ACC112 (cell line): ENCODE results near the gene PRR7.
"Not testable (repeated sequence)": the region's sequence is repeated elsewhere in the genome, so short reads cannot be mapped to it uniquely, and the experiment has no call there.

Experiments used
- H2AFZ ChIP-seq: fragments of 200-600 bp; sonication (generic); one replicate; pipeline ENCODE4 v1.6.0; 2017; ENCODE audit warnings: antibody characterized with exemption, low read length; ENCODE audit not compliant: unreplicated experiment
- H3K27ac ChIP-seq: fragments of 200-600 bp; sonication (generic); 2 replicates; pipeline ENCODE4 v1.5.1; 2014; ENCODE audit warnings: low read depth, mild to moderate bottlenecking, antibody characterized with exemption, low read length, moderate library complexity
- H3K27me3 ChIP-seq: fragments of 200-600 bp; sonication (generic); 2 replicates; pipeline ENCODE4 v1.6.1; 2014; ENCODE audit warnings: mild to moderate bottlenecking, antibody characterized with exemption, low read length, moderate library complexity, mixed read lengths; ENCODE audit not compliant: insufficient read depth
- H3K36me3 ChIP-seq: fragments of 200-600 bp; sonication (generic); 2 replicates; pipeline ENCODE4 v1.6.1; 2016; ENCODE audit warnings: mild to moderate bottlenecking, antibody characterized with exemption, low read length, moderate library complexity, mixed read lengths; ENCODE audit not compliant: insufficient read depth
- H3K4me1 ChIP-seq: fragments of 200-600 bp; sonication (generic); one replicate; pipeline ENCODE4 v1.6.1; 2016; ENCODE audit warnings: low read length, mixed read lengths; ENCODE audit not compliant: insufficient read depth, unreplicated experiment, control insufficient read depth
- H3K4me3 ChIP-seq: fragments of 200-600 bp; sonication (generic); 2 replicates; pipeline ENCODE4 v1.5.1; 2014; ENCODE audit warnings: mild to moderate bottlenecking, low read depth, low read length
- H3K79me2 ChIP-seq: fragments of 200-600 bp; sonication (generic); one replicate; pipeline ENCODE4 v1.6.0; 2016; ENCODE audit warnings: low read length; ENCODE audit not compliant: control insufficient read depth, unreplicated experiment, insufficient read depth

The PRR7 gene

GRCh38 chr5:177483042-177483441 is 36.4 kb downstream of the PRR7 start:
- Histone ChIP-seq H2AFZ (no peak overlapping the region), H3K79me2 (no peaks in the 10 kb centered on the region), H3K27ac (no peak overlapping the region), H3K4me1 (peaks cover 20% of the 10 kb centered on the region), H3K4me3 (no peak overlapping the region), H3K27me3 (no peaks in the 10 kb centered on the region), H3K36me3 (peaks cover 16% of the 10 kb centered on the region)

GRCh38 chr5:177483994-177484901 is 37.6 kb downstream of the PRR7 start:
- H3K27ac ChIP-seq = no peak overlapping the region
- H3K36me3 ChIP-seq = peaks cover 17% of the 10 kb centered on the region
- H3K4me1 ChIP-seq = peaks cover 17% of the 10 kb centered on the region

GRCh38 chr5:177484902-177485549 is 38.4 kb downstream of the PRR7 start:
- H3K27ac ChIP-seq = no peak overlapping the region
- no peaks in the 10 kb centered on the region for H3K27me3 ChIP-seq
- H3K36me3 ChIP-seq = peaks cover 19% of the 10 kb centered on the region
- peaks cover 4% of the 10 kb centered on the region for H3K79me2 ChIP-seq
- H3K4me3 ChIP-seq = no peak overlapping the region
- H3K4me1 ChIP-seq = peaks cover 11% of the 10 kb centered on the region
- H2AFZ ChIP-seq = no peak overlapping the region

More at GRCh38 chr5:177483994-177484901, 37.6 kb downstream of the PRR7 start:
- Histone ChIP-seq H2AFZ (no peak overlapping the region), H3K27me3 (no peaks in the 10 kb centered on the region), H3K79me2 (peaks cover 4% of the 10 kb centered on the region), H3K4me3 (no peak overlapping the region)

GRCh38 chr5:177485753-177486152 is 39.1 kb downstream of the PRR7 start:
- H3K4me3 ChIP-seq, H3K27ac ChIP-seq: not testable (repeated sequence)
- H3K36me3 ChIP-seq = peaks cover 22% of the 10 kb centered on the region

GRCh38 chr5:177486256-177486655 is 39.6 kb downstream of the PRR7 start:
- no peak overlapping the region for H2AFZ ChIP-seq
- H3K27me3 ChIP-seq = no peaks in the 10 kb centered on the region
- H3K27ac ChIP-seq = no peak overlapping the region
- H3K79me2 ChIP-seq = peaks cover 11% of the 10 kb centered on the region
- H3K4me3 ChIP-seq = no peak overlapping the region
- peaks cover 12% of the 10 kb centered on the region for H3K4me1 ChIP-seq
- peaks cover 27% of the 10 kb centered on the region for H3K36me3 ChIP-seq

More at GRCh38 chr5:177485753-177486152, 39.1 kb downstream of the PRR7 start:
- not testable (repeated sequence) for H3K79me2 ChIP-seq, H3K27me3 ChIP-seq, H2AFZ ChIP-seq
- peaks cover 12% of the 10 kb centered on the region for H3K4me1 ChIP-seq

- Histone ChIP-seq H3K4me3 (no peak overlapping the region), H2AFZ (no peak overlapping the region), H3K27ac (no peak overlapping the region), H3K79me2 (peaks cover 12% of the 10 kb centered on the region), H3K4me1 (peaks cover 4% of the 10 kb centered on the region), H3K36me3 (peaks cover 29% of the 10 kb centered on the region), H3K27me3 (no peaks in the 10 kb centered on the region)
Measured at GRCh38 chr5:177487144-177487543, 40.5 kb downstream of the PRR7 start.

- Histone ChIP-seq H3K27me3 (no peaks in the 10 kb centered on the region), H3K79me2 (peaks cover 21% of the 10 kb centered on the region), H3K27ac (no peak overlapping the region), H3K4me1 (peaks cover 7% of the 10 kb centered on the region), H3K4me3 (no peak overlapping the region), H2AFZ (no peak overlapping the region), H3K36me3 (peaks cover 32% of the 10 kb centered on the region)
Measured at GRCh38 chr5:177487975-177488374, 41.4 kb downstream of the PRR7 start.

- Histone ChIP-seq H3K36me3 (peaks cover 32% of the 10 kb centered on the region), H2AFZ (no peak overlapping the region), H3K27me3 (no peaks in the 10 kb centered on the region), H3K79me2 (peaks cover 33% of the 10 kb centered on the region), H3K4me1 (peaks cover 19% of the 10 kb centered on the region), H3K27ac (no peak overlapping the region), H3K4me3 (no peak overlapping the region)
Measured at GRCh38 chr5:177489119-177489716, 42.6 kb downstream of the PRR7 start.

- no peak overlapping the region for H2AFZ ChIP-seq
- peaks cover 33% of the 10 kb centered on the region for H3K79me2 ChIP-seq
- no peak overlapping the region for H3K4me3 ChIP-seq
- no peaks in the 10 kb centered on the region for H3K27me3 ChIP-seq
- H3K4me1 ChIP-seq = peaks cover 30% of the 10 kb centered on the region
- H3K36me3 ChIP-seq = peaks cover 32% of the 10 kb centered on the region
- H3K27ac ChIP-seq = no peak overlapping the region
Measured at GRCh38 chr5:177490311-177490991, 43.8 kb downstream of the PRR7 start.

GRCh38 chr5:177490992-177491391 is 44.4 kb downstream of the PRR7 start:
- peaks cover 32% of the 10 kb centered on the region for H3K36me3 ChIP-seq
- no peak overlapping the region for H3K4me3 ChIP-seq
- no peaks in the 10 kb centered on the region for H3K27me3 ChIP-seq
- H3K27ac ChIP-seq = no peak overlapping the region
- H3K4me1 ChIP-seq = peaks cover 35% of the 10 kb centered on the region
- peaks cover 37% of the 10 kb centered on the region for H3K79me2 ChIP-seq
- no peak overlapping the region for H2AFZ ChIP-seq
